GM21528 (cell line): ENCODE results near the gene UBE2E2.
A peak's percentile ranks its signal among the peaks of the same experiment; 100 is the strongest.

Source experiments
- ATAC-seq: cut with Tn5 transposase; IDR thresholded peaks from one replicate; pipeline ENCODE4 v1.9.1; 2021; ENCODE audit warnings: mild to moderate bottlenecking, moderate library complexity; ENCODE audit not compliant: unreplicated experiment, low FRiP score

The UBE2E2 gene

DNA sequence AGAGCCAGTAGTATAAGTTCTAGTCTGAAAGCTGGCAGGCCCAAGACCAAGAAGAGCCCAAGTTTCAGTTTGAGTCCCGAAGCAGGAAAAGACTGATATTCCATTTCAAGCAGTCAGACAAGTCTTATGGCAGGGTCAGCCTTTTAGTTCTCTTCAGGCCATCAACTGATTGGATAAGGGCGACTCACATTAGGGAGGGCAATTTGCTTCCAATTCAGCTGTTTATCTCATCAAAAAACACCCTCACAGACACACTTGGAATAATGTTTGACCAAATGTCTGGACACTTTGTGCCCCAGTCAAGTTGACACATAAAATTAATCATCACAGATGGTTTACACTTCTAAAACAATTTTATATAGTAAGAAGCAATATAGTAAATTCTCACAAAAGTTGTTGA lies 69.7 kb downstream of the UBE2E2 start:
- no peak for ATAC-seq

DNA sequence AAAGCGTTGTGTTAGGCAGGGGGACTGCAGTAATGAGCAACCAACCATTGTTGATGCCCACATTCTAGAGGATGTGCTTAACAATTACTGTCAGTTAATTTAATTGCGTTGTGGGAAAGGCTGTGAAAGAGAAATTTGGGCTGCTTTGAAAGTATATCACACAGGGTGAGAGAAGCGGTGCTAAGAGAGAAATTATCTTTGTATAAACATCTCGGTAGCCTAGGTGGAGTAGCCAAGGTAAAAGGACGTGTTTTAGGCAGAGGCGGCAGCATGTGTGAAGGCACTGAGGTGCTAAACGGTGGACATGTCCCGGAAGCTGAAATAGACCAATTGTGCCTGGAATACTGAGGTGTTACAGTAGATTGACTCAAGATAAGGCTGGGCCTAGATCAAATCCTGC lies 71.9 kb downstream of the UBE2E2 start:
- ATAC-seq = no peak

GRCh38 chr3:23275814-23276213 lies 72.7 kb downstream of the UBE2E2 start:
- no peak for ATAC-seq

GRCh38 chr3:23276913-23277658 lies 74.0 kb downstream of the UBE2E2 start:
- ATAC-seq = no peak

DNA sequence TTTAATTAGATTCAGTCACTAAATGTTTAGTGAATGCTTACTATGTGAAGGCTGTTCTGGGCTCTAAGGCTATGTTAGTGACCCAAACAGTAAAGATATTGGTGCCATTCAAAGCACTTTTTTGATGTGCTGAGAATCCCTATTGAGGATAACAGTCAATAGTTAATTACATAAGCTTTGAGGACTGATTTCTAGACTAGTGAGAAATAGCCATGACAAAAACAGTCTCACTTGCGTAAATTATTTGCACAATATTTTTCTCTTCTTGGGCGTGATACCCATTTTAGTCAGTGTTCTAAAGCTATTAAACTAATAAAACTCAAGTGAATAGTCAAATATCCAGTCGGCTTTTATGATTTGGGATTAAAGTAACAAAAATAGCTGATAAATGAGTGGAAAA lies 74.6 kb downstream of the UBE2E2 start:
- ATAC-seq = no peak

DNA sequence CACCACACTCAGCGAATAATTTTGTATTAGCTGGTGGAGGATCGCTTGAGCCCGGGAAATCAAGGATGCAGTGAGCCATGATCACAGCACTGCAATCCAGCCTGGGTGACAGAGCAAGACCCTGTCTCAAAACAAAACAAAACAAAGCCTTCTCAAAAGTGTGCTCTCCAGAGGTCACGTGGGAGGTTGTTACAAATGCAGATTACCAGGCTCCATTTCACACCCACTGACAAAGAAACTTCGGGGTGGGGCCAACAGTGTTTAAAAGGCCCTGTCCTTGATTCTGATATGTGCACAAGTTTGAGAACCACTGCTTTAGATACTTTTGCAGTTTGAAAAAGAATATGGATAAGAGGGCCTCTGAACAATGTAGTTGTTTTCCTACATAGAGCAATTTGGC lies 80.5 kb downstream of the UBE2E2 start:
- ATAC-seq = no peak

DNA sequence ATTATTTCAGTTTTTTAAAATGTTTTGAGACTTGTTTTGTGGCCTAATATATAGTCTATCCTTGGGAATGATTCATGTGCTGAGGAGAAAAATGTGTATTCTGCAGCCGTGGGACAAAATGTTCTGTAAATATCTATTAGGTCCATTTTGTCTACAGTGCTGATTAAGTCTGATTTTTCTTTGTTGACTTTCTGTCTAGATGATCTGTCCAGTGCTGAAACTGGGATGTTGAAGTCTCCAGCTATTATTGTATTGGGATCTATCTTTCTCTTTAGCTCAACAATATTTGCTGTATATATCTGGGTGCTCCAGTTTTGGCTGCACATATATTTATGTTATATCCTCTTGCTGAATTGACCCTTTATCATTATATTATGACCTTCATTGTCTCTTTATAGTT lies 85.2 kb downstream of the UBE2E2 start:
- no peak for ATAC-seq

GRCh38 chr3:23288715-23289114 lies 85.6 kb downstream of the UBE2E2 start:
- no peak for ATAC-seq

DNA sequence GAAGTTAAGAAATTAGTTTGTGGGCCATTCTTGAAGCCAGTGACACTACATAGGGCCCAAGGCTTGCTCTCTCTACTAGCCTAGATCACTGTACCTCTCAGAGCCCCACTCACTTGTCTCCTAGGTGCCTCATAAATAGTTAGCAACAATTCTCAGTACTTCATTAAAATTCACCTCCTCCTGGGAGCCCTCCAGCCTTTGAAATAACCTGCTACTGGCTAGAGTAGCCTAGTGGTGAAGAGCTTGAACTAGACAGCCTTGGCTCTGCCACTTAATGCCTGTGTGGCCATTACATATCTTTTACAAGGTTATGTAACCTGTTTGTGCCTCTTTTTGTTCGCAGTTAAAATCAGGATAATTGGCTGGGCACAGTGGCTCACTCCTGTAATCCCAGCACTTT lies 89.3 kb downstream of the UBE2E2 start:
- no peak for ATAC-seq

GRCh38 chr3:23294770-23295387 lies 91.8 kb downstream of the UBE2E2 start:
- ATAC-seq = peak; percentile 70

GRCh38 chr3:23301819-23302218 lies 98.7 kb downstream of the UBE2E2 start:
- no peak for ATAC-seq

DNA sequence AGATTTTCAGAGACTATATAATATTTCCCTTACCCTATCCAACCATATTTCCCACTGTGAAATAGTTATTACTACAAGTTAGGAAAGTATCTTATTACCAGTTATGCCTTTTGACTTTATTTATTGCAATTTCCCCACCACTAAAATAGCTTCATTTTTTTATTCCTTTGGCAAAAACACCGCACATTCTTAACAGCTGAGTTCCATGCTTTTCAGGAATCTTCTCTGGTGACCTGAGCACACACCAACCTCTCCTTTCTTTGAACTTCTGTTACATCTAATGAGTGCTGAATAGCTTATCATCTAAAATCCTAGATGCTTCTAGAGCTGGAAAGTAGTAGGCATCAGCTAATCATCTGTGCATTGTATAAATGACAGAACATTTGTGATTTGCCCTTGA lies 99.1 kb downstream of the UBE2E2 start:
- ATAC-seq = no peak

DNA sequence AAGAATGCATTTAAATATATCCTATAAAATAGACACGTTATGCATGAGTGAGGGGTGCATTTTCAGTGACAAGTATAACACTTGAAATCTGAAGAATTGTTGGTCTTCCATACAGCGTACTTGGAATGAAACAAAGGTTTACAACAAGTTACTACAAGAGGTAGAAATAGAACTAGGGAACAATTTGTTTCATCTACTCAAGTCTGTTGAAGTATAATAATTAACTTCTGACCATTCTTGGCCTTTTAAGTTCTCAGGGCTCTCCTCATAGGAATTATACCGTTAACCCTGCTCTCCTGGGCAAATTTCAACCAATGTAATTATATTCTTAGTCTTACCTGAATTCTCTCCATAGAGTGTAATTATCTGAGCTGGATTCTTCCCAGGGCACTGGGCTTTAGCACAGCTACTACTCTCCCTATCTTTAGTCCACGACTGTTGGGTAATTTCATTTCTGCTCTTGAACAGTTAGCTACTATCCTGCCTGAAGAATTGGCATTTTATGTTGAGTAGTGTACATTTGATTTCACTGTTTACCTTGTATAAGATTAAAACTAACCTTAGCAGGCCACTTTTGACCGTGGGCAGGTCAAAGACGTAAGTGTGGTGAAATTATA lies 100.6 kb downstream of the UBE2E2 start:
- ATAC-seq = no peak

DNA sequence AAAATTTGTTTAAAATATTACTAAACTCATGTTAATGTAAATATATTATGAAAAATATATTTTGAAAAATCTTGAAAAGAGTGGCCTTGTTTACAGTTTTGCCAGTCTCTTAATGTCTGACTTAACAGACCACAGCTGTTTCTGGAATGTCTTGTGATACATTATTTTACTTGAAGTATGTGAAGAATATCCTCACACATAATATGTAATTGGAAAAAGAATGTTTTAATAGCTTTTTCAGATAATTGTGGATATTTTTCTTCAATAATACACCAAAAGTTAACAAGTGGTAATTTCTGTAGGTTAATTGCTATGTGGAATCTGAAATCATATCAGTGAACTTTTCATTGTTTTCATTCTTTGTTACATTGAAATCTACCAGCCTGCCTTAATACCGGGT lies 101.3 kb downstream of the UBE2E2 start:
- ATAC-seq = no peak

DNA sequence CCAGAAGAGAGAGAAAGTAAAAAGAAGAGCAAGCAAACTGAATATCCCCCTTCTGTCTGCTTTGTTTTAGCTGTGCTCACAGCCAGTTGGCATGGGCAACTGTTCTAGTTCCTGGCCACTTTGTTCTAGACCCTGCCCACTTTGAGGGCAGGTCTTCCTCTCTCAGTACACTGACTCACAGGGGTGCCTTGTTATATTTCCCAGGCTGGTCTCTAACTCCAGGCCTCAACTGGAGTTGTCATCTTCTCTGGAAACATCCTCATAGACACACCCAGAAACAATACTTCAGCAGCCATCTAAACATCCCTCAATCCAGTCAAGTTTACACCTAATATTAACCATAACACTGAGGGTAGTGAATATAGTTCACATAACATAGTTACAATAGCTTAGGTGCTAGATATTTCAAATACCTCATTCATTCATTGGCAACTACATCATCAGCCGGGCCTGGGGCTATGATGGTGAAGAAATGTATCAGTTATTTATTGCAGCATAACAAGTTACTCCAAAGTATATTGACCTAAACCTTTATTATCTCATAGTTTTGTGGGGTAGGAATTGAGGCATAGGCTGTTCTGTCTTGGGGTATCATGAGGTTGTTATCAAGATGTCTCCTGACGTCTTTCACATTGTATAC lies 106.0 kb downstream of the UBE2E2 start:
- no peak for ATAC-seq

DNA sequence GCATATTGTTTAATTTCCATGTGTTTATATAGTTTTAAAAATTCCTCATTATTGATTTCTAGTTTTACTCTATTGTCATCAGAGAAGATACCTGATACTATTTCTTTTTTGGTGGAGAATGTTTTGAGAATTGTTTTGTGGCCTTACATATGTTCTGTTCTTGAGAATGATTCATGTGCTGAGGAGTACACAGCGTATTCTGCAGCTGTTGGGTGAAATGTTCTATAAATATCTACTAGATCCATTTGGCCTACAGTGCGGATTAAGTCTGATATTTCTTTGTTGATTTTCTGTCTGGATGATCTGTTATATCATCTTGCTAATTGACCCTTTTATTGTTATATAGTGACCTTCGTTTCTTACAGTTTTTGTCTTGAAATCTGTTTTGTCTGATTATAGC lies 109.7 kb downstream of the UBE2E2 start:
- no peak for ATAC-seq

DNA sequence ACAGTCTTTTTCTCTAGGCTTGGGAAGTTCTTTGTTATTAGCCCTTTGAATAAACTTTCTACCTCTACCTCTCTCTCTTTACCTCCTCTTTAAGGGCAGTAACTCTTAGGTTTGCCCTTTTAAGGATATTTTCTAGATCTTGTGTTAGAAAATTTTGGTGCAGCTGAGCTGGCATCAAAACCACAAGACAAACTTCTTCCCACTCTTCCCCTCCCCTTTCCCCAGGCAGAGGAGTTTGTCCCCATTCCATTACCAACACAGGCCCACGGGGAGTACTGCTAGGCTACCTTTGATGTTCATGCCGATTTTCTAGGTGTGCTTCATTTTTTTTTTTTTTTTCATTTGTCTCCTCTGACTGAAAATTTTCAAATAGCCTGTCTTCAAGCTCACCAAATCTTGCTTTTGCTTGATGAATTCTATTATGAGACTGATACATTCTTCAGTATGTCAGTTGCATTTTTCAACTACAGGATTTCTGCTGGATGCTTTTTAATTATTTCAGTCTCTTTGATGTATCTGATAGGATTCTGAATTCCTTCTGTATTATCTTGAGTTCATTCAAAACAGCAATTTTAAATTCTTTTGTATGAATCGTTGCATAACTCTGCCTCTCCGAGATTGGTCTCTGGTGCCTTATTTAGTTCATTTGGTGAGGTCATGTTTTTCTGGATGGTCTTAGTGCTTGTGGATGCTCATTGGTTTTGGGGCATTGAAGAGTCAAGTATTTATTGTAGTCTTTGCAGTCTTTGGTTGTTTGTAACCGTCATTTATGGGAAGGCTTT lies 112.0 kb downstream of the UBE2E2 start:
- ATAC-seq = no peak

GRCh38 chr3:23316924-23317323 lies 113.8 kb downstream of the UBE2E2 start:
- ATAC-seq = no peak

- ATAC-seq = no peak
These were observed 116.5 kb downstream of the UBE2E2 start for GRCh38 chr3:23319366-23320312.
